Midbrain (tissue), 1 donor: ENCODE data around the gene MTIF2.
"Not testable (repeated sequence)": the region's sequence is repeated elsewhere in the genome, so short reads cannot be mapped to it uniquely, and the experiment has no call there.

Experiments used
- DNase-seq: peaks from one replicate; lab custom pipeline; 2025; lab: John Stamatoyannopoulos, UW

MTIF2 gene

GRCh38 chr2:55191888-55192287 lies 77.1 kb downstream of the MTIF2 start:
- not testable (repeated sequence) for DNase-seq

- not testable (repeated sequence) for DNase-seq
Observed at GRCh38 chr2:55186837-55187236, 82.2 kb downstream of the MTIF2 start.
